Neural cell (in vitro differentiated cells): Measurements from ENCODE around the gene S100A11. TPM values are rescaled to one million over a fixed set of nuclear protein-coding genes. Genes with fewer than 3 reads are reported as not detected.

ENCODE experiments used
- H2AFZ ChIP-seq: fragments of 200-600, 300-800 bp; sonication (generic), shearing (Covaris generic); 2 replicates; pipeline ENCODE4 v1.6.0; 2014; ENCODE audit warnings: low read depth, mild to moderate bottlenecking, antibody characterized with exemption, low read length, moderate library complexity
- H3F3A ChIP-seq: fragments of 200-600 bp; shearing (Covaris generic); 2 replicates; pipeline ENCODE4 v1.6.1; 2016; ENCODE audit warnings: mild to moderate bottlenecking, moderate library complexity, mixed read lengths, antibody characterized with exemption, low read length; ENCODE audit not compliant: insufficient read depth, poor library complexity, severe bottlenecking
- H3K27ac ChIP-seq: fragments of 200-600, 300-800 bp; sonication (generic), shearing (Covaris generic); 2 replicates; pipeline ENCODE4 v1.5.1; 2014; ENCODE audit warnings: mild to moderate bottlenecking, low read length, moderate library complexity
- H3K27me3 ChIP-seq: fragments of 300-800, 200-600 bp; sonication (generic), shearing (Covaris generic); 2 replicates; pipeline ENCODE4 v1.6.0; 2014; ENCODE audit warnings: mild to moderate bottlenecking, low read depth, low read length, moderate library complexity; ENCODE audit not compliant: insufficient read depth
- H3K36me3 ChIP-seq: fragments of 300-800, 200-600 bp; sonication (generic), shearing (Covaris generic); 2 replicates; pipeline ENCODE4 v1.5.1; 2014; ENCODE audit warnings: mild to moderate bottlenecking, antibody characterized with exemption, low read length, moderate library complexity; ENCODE audit not compliant: insufficient read depth
- H3K4me2 ChIP-seq: fragments of 300-800, 200-600 bp; sonication (generic), shearing (Covaris generic); 2 replicates; pipeline ENCODE4 v1.6.0; 2014; ENCODE audit warnings: mild to moderate bottlenecking, low read length
- H3K4me3 ChIP-seq: fragments of 300-800, 200-600 bp; sonication (generic), shearing (Covaris generic); 2 replicates; pipeline ENCODE4 v1.5.1; 2014; ENCODE audit warnings: mild to moderate bottlenecking, low read length, moderate library complexity
- H3K79me2 ChIP-seq: fragments of 200-600 bp; shearing (Covaris generic); replicated peaks from 2 replicates; pipeline ENCODE4 v1.6.0; 2014; ENCODE audit warnings: mild to moderate bottlenecking, low read length, moderate library complexity; ENCODE audit not compliant: insufficient read depth
- H3K9ac ChIP-seq: fragments of 300-800, 200-600 bp; sonication (generic), shearing (Covaris generic); 2 replicates; pipeline ENCODE4 v1.6.1; 2016; ENCODE audit warnings: mild to moderate bottlenecking, low read length, mixed read lengths
- H3K9me2 ChIP-seq: fragments of 200-600 bp; shearing (Covaris generic); 2 replicates; pipeline ENCODE4 v1.6.1; 2016; ENCODE audit warnings: mild to moderate bottlenecking, low read length, mixed read lengths; ENCODE audit not compliant: insufficient read depth
- H3K9me3 ChIP-seq: fragments of 200-600, 300-800 bp; sonication (generic), shearing (Covaris generic); 2 replicates; pipeline ENCODE4 v1.6.1; 2016; ENCODE audit warnings: mild to moderate bottlenecking, mixed run types, low read length, moderate library complexity, mixed read lengths
- H4K20me1 ChIP-seq: fragments of 200-600 bp; shearing (Covaris generic); 2 replicates; pipeline ENCODE4 v1.6.1; 2016; ENCODE audit warnings: mild to moderate bottlenecking, mixed run types; ENCODE audit not compliant: insufficient read depth
- CTCF ChIP-seq: fragments of 450-650 bp; IDR thresholded peaks from 2 replicates; pipeline ENCODE4 v1.5.1; 2014; ENCODE audit warnings: antibody characterized with exemption, mild to moderate bottlenecking, moderate library complexity; ENCODE audit not compliant: poor library complexity, severe bottlenecking
- EP300 ChIP-seq: fragments of 450-650 bp; conservative IDR thresholded peaks from 2 replicates; pipeline ENCODE4 v1.6.1; 2014; ENCODE audit warnings: antibody characterized with exemption, mild to moderate bottlenecking, moderate library complexity; ENCODE audit not compliant: poor library complexity, severe bottlenecking
- EZH2 ChIP-seq: fragments of 200-600, 300-800 bp; shearing (Covaris generic), sonication (generic); IDR thresholded peaks from 2 replicates; pipeline ENCODE4 v1.6.1; 2014; ENCODE audit warnings: antibody characterized with exemption, low read length, borderline replicate concordance, mild to moderate bottlenecking; ENCODE audit not compliant: insufficient read depth, poor library complexity, severe bottlenecking
- MXI1 ChIP-seq: fragments of 450-650 bp; conservative IDR thresholded peaks from 2 replicates; pipeline ENCODE4 v1.6.1; 2014; ENCODE audit warnings: antibody characterized with exemption, mild to moderate bottlenecking; ENCODE audit not compliant: poor library complexity, severe bottlenecking
- POLR2AphosphoS5 ChIP-seq: IDR thresholded peaks from 2 replicates; pipeline ENCODE4 v1.6.1; 2012
- RAD21 ChIP-seq: fragments of 450-650 bp; conservative IDR thresholded peaks from 2 replicates; pipeline ENCODE4 v1.6.1; 2014; ENCODE audit warnings: antibody characterized with exemption, mild to moderate bottlenecking, moderate library complexity
- REST ChIP-seq: IDR thresholded peaks from 2 replicates; pipeline ENCODE4 v1.6.1; 2012; ENCODE audit warnings: borderline replicate concordance
- SMC3 ChIP-seq: fragments of 450-650 bp; conservative IDR thresholded peaks from 2 replicates; pipeline ENCODE4 v1.6.1; 2014; ENCODE audit warnings: antibody characterized with exemption, mild to moderate bottlenecking, moderate library complexity; ENCODE audit not compliant: poor library complexity
- TAF1 ChIP-seq: IDR thresholded peaks from 2 replicates; pipeline ENCODE4 v1.6.1; 2012; ENCODE audit warnings: low read depth
- polyA plus RNA-seq: library from polyadenylated mRNA; depleted of rRNA; stranded (reverse); fragments of >200 nt; gene quantifications from 2 replicates; pipeline ENCODE4 v1.2.3, GENCODE V29; 2014

The S100A11 gene
- polyA plus RNA-seq, 1 donor from 2014 or later = not detected

- no peaks in the 10 kb centered on the region for H3K79me2 ChIP-seq
- H3K9me2 ChIP-seq = no peaks in the 10 kb centered on the region
- H3K4me2 ChIP-seq = no peak overlapping the region
- H2AFZ ChIP-seq = no peak overlapping the region
- H3K36me3 ChIP-seq = no peaks in the 10 kb centered on the region
- H4K20me1 ChIP-seq = no peaks in the 10 kb centered on the region
- H3K27me3 ChIP-seq = no peaks in the 10 kb centered on the region
- TF ChIP-seq EZH2 (no peak), POLR2AphosphoS5 (no peak), MXI1 (no peak), EP300 (no peak), SMC3 (no peak), REST (no peak), CTCF (no peak)
- H3K9ac ChIP-seq = no peak overlapping the region
- no peak overlapping the region for H3K4me3 ChIP-seq
- no peaks in the 10 kb centered on the region for H3K9me3 ChIP-seq
- no peak overlapping the region for H3K27ac ChIP-seq
- no peaks in the 10 kb centered on the region for H3F3A ChIP-seq
These were observed 34.3 kb upstream of the S100A11 start for GRCh38 chr1:152071123-152071522.

- Histone ChIP-seq H3K4me3 (no peak overlapping the region), H3K9me2 (no peaks in the 10 kb centered on the region), H3K9ac (no peak overlapping the region), H3K4me2 (no peak overlapping the region), H4K20me1 (no peaks in the 10 kb centered on the region), H3F3A (no peaks in the 10 kb centered on the region), H2AFZ (no peak overlapping the region), H3K79me2 (no peaks in the 10 kb centered on the region), H3K27me3 (no peaks in the 10 kb centered on the region), H3K27ac (no peak overlapping the region), H3K9me3 (no peaks in the 10 kb centered on the region), H3K36me3 (no peaks in the 10 kb centered on the region)
- TF ChIP-seq POLR2AphosphoS5 = no peak
- no peak for TF ChIP-seq REST
- no peak for TF ChIP-seq EZH2
- TF ChIP-seq SMC3 = no peak
- TF ChIP-seq EP300 = no peak
- TF ChIP-seq MXI1 = no peak
- TF ChIP-seq TAF1 = no peak
- no peak for TF ChIP-seq CTCF
- TF ChIP-seq RAD21 = no peak
These were observed 31.1 kb upstream of the S100A11 start for GRCh38 chr1:152067929-152068328.
